ENCODE results near the gene CRYBA2. TPM values are rescaled to one million over a fixed set of nuclear protein-coding genes. Genes with fewer than 3 reads are reported as not detected.

CRYBA2 gene
- total RNA-seq, 1 donor from 2014 or later, result not detected

DNA sequence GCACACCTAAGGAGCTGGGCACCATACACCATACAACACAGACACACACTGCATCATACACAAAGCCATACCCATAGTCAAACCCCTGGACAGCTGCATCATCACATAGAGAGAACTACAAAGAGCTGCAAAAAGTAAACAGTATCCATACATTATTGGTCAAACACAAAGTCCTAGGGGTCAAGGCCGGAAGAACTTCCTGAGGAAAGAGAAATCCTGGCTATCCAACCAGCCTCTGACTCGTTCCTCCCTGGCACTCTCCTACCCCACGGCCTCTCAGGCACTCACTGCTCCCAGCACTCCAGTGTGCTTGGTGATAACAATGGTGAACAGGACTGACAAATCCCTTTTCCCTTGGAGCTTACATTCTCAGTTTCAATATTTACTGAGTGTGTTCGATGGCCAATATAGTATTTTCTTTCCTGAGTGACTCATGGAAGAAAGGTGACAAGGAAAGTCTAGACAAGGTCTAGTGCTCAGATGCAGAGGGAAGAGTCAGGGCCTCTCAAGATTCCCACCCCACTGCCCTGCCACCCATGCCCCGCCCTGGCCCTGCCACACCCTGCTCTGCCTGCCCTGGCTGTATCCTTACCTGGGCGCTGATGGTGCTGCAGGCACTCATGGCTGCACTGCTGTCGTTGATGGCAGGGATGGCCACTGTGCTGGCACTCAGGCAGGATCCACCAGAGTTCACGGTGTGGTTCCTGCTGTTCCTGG is 44.7 kb upstream of the CRYBA2 start:
- no peaks in the 10 kb centered on the region for H3K36me3 ChIP-seq
- intact Hi-C loops (cut with micrococcal nuclease), result no loop called here
- H3K4me1 ChIP-seq, result peaks cover 5% of the 10 kb centered on the region
- DNase-seq, result no peak
- H3K27me3 ChIP-seq (ENCODE audit: low read depth), result peaks cover 100% of the 10 kb centered on the region
- no peak overlapping the region for H3K4me3 ChIP-seq
- H3K27ac ChIP-seq (replicated peaks), result no peak overlapping the region
- no peaks in the 10 kb centered on the region for H3K9me3 ChIP-seq (replicated peaks)
- TF ChIP-seq, protein P1, sequence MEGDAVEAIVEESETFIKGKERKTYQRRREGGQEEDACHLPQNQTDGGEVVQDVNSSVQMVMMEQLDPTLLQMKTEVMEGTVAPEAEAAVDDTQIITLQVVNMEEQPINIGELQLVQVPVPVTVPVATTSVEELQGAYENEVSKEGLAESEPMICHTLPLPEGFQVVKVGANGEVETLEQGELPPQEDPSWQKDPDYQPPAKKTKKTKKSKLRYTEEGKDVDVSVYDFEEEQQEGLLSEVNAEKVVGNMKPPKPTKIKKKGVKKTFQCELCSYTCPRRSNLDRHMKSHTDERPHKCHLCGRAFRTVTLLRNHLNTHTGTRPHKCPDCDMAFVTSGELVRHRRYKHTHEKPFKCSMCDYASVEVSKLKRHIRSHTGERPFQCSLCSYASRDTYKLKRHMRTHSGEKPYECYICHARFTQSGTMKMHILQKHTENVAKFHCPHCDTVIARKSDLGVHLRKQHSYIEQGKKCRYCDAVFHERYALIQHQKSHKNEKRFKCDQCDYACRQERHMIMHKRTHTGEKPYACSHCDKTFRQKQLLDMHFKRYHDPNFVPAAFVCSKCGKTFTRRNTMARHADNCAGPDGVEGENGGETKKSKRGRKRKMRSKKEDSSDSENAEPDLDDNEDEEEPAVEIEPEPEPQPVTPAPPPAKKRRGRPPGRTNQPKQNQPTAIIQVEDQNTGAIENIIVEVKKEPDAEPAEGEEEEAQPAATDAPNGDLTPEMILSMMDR (IDR thresholded peaks at IDR 0.05; ENCODE audit: borderline replicate concordance), result no peak

DNA sequence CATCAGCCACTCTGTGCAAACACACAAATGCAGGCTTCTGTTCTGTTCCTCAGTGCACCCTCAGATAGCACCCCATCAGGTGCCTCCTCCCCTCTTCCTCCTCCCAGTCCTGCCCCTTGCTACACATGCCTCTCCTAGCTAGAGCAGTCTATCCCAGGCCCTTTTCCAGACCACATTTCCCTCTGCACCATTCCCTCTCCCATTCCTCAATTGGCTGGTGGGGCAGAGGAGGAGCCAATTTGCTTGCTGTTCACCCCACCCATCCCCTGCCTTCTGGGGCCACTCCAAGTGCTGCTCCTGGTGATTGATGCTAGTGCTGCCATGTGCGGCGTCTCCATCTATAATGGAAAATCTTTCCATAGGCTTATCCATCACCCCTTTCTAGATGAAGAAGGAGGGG is 42.7 kb upstream of the CRYBA2 start:
- DNase-seq, result no peak
- TF ChIP-seq, protein P1 (IDR thresholded peaks at IDR 0.05; ENCODE audit: borderline replicate concordance), result no peak
- H3K9me3 ChIP-seq (replicated peaks), result no peaks in the 10 kb centered on the region
- H3K4me1 ChIP-seq, result no peaks in the 10 kb centered on the region
- H3K36me3 ChIP-seq, result no peaks in the 10 kb centered on the region
- peaks cover 100% of the 10 kb centered on the region for H3K27me3 ChIP-seq (ENCODE audit: low read depth)
- no peak overlapping the region for H3K27ac ChIP-seq (replicated peaks)
- no peak overlapping the region for H3K4me3 ChIP-seq
- intact Hi-C loops (cut with micrococcal nuclease), result no loop called here

DNA sequence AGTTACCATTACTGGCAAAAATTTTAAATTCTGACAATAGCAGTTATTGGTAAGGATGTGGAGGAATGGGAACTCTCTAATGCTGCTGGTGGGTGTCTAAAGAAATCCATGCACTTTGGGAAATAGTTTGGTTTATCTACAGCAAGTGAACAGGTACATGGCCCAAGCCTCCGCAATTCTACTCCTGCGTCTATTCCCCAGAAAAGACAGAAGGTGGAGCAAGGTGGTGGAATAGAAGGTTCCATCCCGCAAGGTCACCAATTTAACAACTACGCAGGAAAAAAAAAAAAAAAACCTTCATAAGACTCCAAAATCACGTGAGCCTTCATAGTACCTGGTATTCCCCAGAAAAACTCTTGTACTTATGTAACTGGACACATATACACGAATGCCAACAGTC is 41.6 kb upstream of the CRYBA2 start:
- H3K27ac ChIP-seq (replicated peaks), result no peak overlapping the region
- intact Hi-C loops (cut with micrococcal nuclease), result no loop called here
- DNase-seq, result no peak
- no peaks in the 10 kb centered on the region for H3K9me3 ChIP-seq (replicated peaks)
- TF ChIP-seq, protein P1 (IDR thresholded peaks at IDR 0.05; ENCODE audit: borderline replicate concordance), result no peak
- no peak overlapping the region for H3K4me3 ChIP-seq
- peaks cover 100% of the 10 kb centered on the region for H3K27me3 ChIP-seq (ENCODE audit: low read depth)
- H3K36me3 ChIP-seq, result no peaks in the 10 kb centered on the region
- no peaks in the 10 kb centered on the region for H3K4me1 ChIP-seq

DNA sequence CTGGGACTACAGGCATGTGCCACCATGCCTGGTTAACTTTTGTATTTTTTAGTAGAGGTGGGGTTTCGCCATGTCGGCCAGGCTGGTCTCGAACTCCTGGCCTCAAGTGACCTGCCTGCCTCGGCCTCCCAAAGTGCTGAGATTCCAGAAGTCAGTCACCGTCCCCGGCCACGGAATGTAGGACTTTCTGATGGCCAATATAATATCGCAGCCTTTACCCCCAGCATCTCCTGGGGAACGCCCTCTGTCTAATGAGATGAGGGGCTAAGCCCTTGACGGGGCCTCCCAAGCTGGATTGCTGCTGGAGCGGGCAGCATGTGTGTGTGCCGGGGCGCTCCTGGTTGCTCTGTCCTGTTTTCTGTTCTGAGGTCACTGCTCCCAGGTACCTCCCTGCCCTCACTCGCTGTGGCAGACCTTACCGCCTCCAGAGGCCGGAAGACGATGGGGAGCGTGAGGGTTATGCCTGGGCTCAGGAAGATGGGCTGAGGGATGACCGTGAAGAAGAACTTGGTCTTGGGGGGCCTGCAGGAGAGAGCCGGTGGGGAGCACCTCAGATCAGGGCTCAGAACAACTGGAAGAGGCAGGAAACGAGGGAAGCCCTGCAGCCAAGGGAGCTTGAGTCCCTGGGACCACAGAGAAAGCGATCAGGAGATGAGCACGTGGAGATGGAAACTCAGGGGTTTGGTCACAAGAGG is 39.0 kb upstream of the CRYBA2 start:
- no peak overlapping the region for H3K27ac ChIP-seq (replicated peaks)
- intact Hi-C loops (cut with micrococcal nuclease), result no loop called here
- DNase-seq, result no peak
- H3K36me3 ChIP-seq, result no peaks in the 10 kb centered on the region
- peaks cover 100% of the 10 kb centered on the region for H3K27me3 ChIP-seq (ENCODE audit: low read depth)
- no peaks in the 10 kb centered on the region for H3K9me3 ChIP-seq (replicated peaks)
- H3K4me3 ChIP-seq, result no peak overlapping the region
- no peaks in the 10 kb centered on the region for H3K4me1 ChIP-seq
- TF ChIP-seq, protein P1 (IDR thresholded peaks at IDR 0.05; ENCODE audit: borderline replicate concordance), result no peak

DNA sequence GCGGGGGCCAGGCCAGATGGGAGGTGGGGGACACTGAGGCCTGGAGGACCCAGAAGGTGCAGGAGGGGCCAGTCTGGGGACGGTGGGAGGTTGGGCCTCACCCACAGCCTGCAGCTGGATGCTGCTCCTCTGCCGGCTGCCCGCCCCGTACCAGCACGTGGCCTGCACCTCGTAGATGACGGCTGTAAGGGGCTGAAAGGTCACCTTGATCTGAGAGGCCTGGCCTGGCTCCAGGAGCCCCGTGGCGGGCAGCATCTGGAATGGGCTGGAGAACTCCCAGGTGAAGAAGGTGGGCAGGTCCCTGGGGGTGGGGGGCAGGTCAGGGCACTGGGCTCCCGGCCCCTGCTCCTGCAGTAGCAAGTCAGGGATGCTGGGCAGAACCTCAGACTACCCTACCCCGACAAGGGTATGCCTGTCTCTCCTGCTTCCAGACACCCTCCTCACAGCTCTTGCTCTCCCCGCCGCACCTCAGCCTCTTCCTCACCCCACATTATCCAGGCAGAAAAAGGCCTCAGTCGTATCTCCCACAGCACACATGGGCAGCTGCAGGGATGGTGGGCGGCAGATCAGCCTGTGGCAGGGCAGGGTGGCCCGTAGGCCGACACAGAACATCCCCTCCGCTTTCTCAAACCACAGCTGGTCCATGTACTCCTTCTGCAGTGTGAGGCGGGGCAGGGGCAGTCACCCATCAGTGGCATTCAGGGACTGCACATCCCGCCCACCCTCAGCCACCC is 38.0 kb upstream of the CRYBA2 start:
- H3K9me3 ChIP-seq (replicated peaks), result no peaks in the 10 kb centered on the region
- H3K27ac ChIP-seq (replicated peaks), result no peak overlapping the region
- H3K4me3 ChIP-seq, result no peak overlapping the region
- DNase-seq, result no peak
- intact Hi-C loops (cut with micrococcal nuclease), result no loop called here
- TF ChIP-seq, protein P1 (IDR thresholded peaks at IDR 0.05; ENCODE audit: borderline replicate concordance), result no peak
- no peaks in the 10 kb centered on the region for H3K36me3 ChIP-seq
- peaks cover 92% of the 10 kb centered on the region for H3K27me3 ChIP-seq (ENCODE audit: low read depth)
- H3K4me1 ChIP-seq, result no peaks in the 10 kb centered on the region

Data from left ventricle myocardium inferior (tissue), 1 donor.